Putamen (tissue), 1 donor: ENCODE data around the gene MYOCOS.
A peak's percentile ranks its signal among the peaks of the same experiment; 100 is the strongest.
"Not testable (repeated sequence)": the region's sequence is repeated elsewhere in the genome, so short reads cannot be mapped to it uniquely, and the experiment has no call there.

Source experiments
- DNase-seq: peaks from one replicate; pipeline ENCODE4 v3.0.0-alpha.2; 2016; ENCODE audit warnings: low spot score

MYOCOS gene

GRCh38 chr1:171622152-171622462 lies at the start of gene MYOCOS:
Gene MYOCOS, plus strand, starts transcription at chr1:171622243. Its CDS starts 1,641 bp downstream, at chr1:171623884.
- no peak for DNase-seq

GRCh38 chr1:171576144-171576543 lies 45.9 kb upstream of the MYOCOS start:
- no peak for DNase-seq

DNA sequence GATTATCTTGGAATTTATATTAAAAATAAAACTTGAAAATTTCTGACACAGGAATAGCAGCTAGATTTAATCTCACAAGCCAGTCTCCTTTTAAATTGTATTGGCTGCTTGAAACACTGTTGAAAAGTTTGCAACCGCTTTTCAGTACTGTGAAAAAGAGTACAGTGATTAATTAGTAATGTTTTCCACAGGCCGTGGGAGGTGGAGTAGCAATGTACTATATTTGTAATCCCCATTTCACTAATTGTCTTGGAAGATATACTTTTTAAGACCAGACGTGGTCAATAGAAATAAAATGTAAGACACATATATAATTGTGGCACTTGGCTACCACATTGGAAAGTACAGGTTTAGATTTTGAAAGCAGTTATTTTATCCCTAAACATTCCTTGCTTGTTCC lies 40.8 kb upstream of the MYOCOS start:
- DNase-seq, result no peak

DNA sequence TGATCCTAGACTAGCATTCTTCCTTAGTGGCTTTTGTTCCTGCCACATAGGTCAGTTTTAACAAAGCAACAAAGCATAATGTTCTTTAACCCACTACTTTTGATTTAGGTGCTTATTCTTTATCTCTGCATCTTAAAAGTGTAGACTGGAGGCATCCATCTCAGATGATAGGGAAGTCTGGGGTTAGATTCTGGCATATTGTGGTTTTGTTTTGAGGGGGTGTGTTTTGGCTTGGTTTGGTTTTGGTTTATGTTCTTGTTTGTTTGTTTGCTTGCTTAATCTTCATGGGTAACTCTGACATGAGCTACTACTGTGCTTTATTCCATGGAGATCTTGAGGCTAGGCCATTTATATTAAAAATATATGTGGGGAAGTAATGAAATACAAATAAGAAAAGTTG lies 40.3 kb upstream of the MYOCOS start:
- no peak for DNase-seq

DNA sequence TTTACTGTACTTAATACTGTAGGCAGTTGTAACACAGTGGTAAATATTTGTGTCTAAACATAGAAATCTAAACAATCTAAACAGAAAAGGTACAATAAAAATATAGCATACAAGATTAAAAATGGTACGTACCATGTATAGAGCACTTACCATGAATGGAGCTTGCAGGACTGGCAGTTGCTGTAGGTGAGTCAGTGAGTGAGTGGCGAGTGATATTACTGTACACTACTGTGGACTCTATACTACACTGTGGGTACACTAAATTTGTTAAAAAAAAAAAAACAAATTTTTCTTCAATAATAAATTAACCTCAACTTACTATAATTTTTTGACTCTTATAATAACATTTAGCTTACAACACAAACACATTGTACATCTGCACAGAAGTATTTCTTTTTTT lies 39.5 kb upstream of the MYOCOS start:
- DNase-seq, result no peak

DNA sequence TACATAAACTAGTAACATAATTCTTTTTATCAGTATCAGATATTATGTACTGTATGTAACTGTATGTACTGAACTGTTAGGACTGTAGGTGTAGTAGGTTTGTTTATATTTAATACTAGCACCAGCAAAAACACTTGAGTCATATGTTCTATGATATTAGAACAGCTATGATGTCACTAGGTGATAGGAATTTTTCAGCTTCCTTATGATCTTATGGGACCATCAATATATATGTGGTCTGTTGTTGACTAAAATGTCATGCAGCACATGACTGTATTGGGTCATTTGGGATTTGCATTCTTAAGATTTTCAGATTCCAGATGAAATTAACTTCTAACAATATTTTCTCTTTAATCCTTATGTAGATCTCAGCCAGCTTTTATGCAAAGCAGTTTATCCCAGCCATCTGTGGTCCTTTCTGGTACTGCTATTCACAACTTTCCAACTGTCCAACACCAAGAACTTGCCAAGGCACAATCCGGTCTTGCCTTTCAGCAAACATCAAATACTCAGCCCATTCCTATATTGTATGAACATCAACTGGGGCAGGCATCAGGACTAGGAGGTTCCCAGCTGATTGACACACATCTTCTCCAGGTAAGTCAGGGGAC lies 38.3 kb upstream of the MYOCOS start:
- no peak for DNase-seq

DNA sequence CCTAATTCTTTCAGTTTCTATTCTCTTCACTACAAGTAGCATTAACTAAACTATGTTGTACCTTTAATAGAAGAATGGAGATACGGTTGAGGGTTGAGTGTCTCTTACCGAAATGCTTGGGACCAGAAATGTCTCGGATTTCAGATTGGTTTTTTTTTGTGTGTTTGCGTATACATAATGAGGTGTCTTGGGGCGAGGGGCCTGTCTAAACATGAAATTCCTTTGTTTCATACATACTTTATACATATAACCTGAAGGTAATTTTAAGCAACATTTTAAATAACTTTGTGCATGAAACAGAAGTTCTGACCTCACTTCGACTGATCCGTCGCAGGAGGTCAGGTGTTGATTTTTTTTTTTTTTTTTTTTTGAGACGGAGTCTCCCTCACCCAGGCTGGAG lies 36.3 kb upstream of the MYOCOS start:
- no peak for DNase-seq

DNA sequence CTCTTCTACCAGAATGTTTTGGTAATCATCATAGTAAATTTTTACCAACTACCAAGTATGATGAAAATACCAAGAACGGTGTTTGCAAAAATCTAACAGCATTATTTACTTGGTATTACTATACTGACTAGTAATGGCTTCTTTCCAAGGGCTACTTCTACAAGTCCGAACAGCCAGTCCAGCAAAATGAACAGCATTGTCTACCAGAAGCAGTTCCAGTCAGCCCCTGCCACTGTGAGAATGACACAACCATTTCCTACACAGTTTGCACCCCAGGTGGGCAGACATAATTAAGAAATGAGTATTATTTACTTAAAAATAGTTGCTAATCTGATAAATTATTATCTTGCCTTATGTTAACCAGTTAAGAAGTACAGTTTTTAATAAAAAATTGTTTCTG lies 33.8 kb upstream of the MYOCOS start:
- no peak for DNase-seq

GRCh38 chr1:171590022-171590421 lies 32.0 kb upstream of the MYOCOS start:
- DNase-seq, result no peak

DNA sequence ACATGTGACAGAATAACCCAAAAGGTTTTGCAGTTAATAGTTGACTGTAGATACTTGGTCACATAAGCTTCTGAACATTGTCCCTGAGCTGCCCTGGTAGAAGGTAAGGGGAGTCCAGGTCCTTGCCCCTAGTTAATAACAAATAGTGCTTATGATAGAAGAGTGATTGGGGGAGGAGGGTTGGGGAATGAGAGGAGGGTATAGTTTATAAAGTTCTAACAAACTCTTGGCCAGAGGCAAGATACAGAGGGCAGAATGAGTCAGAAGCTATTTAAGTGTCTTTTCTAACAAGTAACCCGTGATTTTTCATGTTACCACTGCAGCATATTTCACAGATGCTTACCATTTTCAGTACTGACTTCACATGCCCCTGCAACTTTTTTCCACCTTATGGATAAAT lies 26.7 kb upstream of the MYOCOS start:
- DNase-seq, result no peak

GRCh38 chr1:171596119-171596518 lies 25.9 kb upstream of the MYOCOS start:
- DNase-seq, result no peak

GRCh38 chr1:171596705-171597104 lies 25.3 kb upstream of the MYOCOS start:
- no peak for DNase-seq

GRCh38 chr1:171597203-171597602 lies 24.8 kb upstream of the MYOCOS start:
- no peak for DNase-seq

DNA sequence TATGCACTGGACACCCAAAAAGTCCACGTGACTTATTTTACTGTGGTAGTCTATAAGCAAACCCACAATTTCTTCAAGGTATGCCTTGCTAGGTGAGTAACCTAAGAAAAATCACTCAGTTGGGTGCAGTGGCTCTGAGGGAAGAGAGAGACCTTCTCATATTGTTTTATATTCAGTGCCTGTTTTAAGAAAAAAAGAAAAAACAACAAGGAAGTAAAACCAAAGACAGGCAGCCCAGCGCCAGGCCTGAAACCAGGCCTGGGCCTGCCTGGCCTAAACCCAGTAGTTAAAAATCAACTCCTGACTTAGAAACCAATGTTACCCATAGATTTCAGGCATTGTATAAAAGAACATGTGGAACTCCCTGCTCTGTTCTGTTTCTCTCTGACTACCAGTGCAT lies 21.7 kb upstream of the MYOCOS start:
- DNase-seq, result not testable (repeated sequence)

- DNase-seq, result no peak
Measured at GRCh38 chr1:171600862-171601261, 21.2 kb upstream of the MYOCOS start.

- not testable (repeated sequence) for DNase-seq
Measured at GRCh38 chr1:171603042-171603441, 19.0 kb upstream of the MYOCOS start.

DNA sequence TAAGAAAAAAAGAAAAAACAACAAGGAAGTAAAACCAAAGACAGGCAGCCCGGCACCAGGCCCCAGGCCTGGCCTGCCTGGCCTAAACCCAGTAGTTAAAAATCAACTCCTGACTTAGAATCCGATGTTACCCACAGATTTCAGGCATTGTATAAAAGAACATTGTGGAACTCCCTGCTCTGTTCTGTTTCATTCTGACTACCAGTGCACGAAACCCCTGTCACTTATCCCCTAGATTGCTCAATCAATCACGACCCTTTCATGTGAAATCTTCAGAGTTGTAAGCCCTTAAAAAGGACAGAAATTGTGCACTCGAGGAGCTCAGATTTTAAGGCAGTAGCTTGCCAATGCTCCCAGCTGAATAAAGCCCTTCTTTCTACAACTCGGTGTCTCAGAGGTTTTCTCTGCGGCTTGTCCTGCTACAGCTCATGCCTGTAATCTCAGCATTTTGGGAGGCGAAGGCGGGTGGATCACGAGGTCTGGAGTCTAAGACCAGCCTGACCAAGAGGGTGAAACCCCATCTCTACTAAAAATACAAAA lies 15.6 kb upstream of the MYOCOS start:
- peak; percentile 21 for DNase-seq

DNA sequence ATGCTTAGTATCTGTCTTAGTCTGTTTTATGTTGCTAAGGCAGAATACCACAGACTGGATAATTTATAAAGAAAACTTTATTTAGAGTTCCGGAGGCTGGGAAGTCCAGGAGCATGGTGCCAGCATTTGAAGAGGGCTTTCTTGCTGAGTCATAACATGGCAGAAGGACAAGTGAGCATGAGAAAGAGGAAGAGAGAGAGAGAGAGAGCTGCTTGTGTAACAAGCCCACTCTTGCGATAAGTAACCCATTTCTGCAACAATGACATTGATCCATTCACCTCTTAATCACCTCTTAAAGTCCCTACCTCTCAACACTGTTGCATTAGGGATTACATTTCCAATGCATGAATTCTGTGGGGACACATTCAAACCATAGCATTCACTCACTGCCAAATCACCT lies 11.7 kb upstream of the MYOCOS start:
- no peak for DNase-seq

DNA sequence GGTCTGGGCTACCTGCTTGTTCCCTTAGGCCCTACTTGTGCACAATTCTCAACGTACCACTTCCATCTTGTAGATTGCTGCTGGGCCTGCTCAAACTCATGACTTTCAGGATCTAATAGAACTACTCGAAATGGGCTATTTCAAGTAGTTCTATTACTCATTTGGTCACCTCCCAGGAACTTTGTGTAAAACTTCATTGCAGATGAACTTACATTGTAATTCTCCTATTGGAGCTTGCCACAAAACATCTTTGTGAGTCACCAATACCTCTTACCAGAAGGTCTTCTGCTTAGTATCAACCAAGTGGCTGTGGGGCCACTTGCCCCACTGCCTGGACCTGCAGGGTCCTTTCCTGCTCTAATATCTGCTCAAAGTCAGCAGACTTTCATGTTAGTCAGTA lies 10.7 kb upstream of the MYOCOS start:
- DNase-seq, result no peak

DNA sequence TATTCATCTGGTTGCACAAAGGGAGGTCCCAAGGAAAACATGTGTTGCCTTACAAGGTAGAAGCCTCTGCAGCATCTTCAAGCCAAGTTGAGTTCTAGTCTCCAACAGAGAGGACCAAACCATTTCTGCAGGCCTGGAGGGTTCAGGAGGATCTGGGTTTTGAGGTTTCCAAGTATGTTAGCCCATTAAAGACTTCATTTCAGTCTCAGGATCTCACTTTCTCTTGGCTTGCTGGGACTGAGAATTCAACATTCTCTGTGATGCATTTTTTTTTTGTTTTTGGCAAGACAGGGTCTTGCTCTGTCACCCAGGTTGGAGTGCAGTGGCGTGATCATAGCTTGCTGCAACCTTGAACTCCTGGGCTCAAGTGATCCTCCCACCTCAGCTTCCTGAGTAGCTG lies 8.8 kb upstream of the MYOCOS start:
- DNase-seq, result no peak

DNA sequence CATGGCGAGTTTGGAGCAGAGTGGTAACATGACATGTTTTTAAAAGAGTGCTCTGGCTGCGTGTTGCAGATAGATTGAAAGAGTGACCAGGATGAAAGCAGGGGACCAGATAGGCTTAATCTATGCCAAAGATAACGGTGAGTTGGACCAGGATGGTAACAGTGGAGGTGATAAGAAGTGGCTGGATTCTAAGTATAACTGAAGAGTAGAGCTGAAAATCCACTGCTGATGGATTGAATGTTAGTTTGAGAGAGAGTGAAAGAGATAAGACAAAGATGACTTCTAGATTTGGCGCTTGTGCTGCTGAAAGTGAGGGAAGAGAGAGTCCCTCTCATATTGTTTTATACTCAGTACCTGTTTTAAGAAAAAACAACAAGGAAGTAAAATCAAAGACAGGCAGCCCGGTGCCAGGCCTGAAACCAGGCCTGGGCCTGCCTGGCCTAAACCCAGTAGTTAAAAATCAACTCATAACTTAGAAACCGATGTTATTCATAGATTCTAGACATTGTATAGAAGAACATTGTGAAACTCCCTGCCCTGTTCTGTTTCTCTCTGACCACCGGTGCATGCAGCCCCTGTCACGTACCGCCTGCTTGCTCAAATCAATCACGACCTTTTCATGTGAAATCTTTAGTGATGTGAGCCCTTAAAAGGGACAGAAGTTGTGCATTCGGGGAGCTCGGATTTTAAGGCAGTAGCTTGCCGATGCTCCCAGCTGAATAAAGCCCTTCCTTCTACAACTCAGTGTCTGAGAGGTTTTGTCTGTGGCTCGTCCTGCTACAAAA lies 6.7 kb upstream of the MYOCOS start:
- not testable (repeated sequence) for DNase-seq

DNA sequence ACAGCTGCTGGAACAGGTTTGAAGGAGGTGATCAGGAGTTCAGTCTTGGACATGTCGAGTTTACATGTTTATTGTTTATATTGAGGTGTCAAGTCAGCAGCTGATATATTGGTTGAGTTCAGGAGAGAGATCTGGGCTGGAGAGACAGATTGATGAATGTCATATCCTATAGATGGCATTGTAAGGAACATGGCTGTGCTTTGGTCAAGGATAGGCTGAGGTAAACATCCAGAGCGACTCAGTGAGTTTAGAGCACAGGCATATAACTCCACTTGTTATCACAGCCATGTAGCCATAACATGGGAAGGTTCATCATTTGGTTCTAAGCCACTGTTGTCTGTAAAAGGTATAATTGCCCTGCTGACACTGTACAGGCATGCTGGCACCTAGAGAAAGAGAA lies 5.5 kb upstream of the MYOCOS start:
- DNase-seq, result no peak

- DNase-seq, result no peak
Measured at GRCh38 chr1:171623651-171624331, 1.7 kb downstream of the MYOCOS start.
